GM18868 (cell line): ENCODE data around the gene ARRB1.

Experiments
- ATAC-seq: cut with Tn5 transposase; IDR thresholded peaks from one replicate; pipeline ENCODE4 v1.9.1; 2021; ENCODE audit warnings: mild to moderate bottlenecking, moderate library complexity; ENCODE audit not compliant: unreplicated experiment

ARRB1 gene

GRCh38 chr11:75303544-75304224 is 47.8 kb downstream of the ARRB1 start:
- no peak for ATAC-seq

DNA sequence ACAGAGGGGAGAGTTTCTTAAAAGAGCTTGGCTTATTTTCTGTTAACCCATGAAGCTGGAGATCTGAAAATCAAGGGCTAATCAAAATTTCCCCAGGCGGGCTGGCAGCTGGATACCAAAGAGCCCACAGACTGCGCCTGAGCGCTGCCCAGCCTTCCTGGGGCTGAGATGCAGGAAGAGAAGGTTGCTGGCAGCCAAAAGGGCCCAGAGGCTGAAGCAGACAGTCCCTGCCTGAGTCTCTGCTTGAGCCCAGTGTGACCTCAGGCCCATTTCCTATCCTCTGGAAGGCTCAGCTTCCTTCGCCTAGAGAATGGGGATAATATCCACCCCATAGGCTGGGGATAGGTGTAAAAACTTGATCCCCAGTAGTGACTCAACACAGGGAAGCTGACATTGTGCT is 49.1 kb downstream of the ARRB1 start:
- no peak for ATAC-seq

DNA sequence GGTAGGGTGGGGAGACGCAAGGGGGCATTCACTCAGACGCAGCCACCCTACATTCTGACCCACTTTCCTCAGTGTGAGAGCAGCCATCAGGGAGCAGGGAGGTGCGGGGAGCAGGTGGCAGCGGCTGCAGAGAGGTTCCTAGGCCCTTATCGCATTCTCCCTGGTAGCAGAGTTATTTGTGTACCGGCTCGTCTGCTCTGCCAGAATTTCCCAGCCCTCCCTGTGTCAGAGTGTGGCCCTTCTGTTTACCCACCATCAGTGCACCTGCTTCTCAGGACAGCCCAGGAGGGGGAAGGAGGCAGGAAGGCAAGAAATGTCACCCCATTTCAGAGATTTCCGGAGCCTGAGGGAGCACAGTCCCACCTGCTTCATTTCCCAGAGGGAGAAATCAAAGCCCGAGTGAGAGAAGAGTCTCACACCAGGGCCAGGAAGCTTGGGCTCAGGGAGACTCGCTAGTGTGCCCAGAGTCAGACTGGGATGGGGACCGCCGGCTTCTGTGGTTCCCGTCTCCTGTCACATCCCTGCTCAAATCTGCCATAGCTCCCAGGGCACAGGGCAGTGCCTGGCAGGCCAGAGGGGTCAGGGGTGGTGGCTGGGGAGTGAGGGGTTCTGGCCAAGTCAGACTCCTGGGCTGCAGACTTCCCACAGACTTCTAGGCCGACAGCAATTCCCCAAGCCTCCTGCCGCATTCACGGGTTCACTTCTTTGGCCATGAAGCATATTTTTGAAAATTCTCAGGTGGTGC is 49.7 kb downstream of the ARRB1 start:
- no peak for ATAC-seq

DNA sequence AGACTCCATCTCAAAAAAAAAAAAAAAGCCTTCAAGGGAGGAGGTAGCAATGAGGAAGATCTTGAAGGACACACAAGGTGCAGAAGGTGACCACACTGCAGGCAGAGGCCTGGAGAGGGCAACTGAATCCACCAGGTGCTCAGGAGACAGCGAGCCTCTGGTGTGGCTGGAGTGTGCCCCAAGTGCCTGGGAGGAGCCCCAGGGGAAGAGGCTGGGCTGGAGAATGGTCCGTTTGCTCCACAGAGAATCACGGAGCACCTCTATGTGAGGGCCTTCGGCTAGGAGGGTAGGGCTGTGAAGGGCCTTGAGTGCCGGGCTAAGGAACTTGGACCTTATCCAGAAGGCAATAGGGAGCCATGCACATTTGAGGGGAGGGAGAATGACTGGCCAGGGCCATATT is 50.3 kb downstream of the ARRB1 start:
- ATAC-seq: no peak

DNA sequence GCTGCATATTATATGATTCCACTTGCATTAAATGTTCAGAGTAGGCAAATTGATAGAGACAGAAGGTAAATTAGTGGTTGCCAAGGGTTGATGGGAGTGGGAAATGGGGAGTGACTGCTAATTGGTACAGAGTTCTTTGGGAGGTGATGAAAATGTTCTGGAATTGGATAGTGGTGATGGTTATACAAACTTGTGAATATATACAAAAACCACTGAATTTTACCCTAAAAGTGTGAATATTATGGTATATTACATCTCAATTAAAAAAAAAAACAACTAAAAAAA is 52.5 kb downstream of the ARRB1 start:
- no peak for ATAC-seq

GRCh38 chr11:75298191-75298975 is 53.1 kb downstream of the ARRB1 start:
- ATAC-seq: no peak

GRCh38 chr11:75293903-75294302 is 57.6 kb downstream of the ARRB1 start:
- no peak for ATAC-seq

DNA sequence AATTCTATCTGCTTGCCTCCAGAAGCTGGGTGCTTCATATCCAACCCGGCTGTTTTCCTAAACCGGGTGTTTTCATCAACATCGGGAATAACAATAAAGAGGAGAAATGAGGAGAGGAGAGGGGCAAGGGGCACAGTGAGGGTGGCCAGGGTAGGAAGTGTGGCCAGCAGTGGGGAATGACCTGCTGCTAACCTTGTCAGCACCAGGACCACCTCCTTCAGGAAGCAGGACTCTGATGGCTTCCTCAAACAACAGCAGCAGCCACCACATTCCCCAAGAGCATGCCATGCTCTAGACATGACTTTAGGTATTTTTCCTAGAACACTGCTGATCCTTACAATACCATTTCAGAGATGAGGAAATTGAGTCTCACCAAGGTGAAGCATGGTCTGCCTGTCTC is 58.5 kb downstream of the ARRB1 start:
- ATAC-seq: no peak

DNA sequence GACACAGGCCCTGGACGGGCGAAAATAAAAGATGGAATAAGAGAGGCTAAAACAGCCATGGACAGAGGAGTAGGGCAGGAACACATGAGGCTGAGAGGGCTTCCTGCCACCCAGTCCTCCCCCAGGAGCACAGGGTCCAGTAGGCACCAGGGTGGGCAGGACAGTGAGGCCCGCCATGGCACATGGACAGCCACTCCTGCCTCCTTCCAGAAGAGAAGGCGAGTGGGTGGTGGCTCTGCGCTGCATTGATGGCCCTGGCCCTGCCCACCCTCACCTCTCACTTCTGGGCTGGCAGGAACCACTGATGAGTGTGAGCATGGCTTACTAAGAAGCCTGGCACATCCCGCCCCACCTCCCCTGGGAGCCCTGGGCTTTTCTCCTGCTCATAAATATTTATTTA is 59.7 kb downstream of the ARRB1 start:
- ATAC-seq: no peak

DNA sequence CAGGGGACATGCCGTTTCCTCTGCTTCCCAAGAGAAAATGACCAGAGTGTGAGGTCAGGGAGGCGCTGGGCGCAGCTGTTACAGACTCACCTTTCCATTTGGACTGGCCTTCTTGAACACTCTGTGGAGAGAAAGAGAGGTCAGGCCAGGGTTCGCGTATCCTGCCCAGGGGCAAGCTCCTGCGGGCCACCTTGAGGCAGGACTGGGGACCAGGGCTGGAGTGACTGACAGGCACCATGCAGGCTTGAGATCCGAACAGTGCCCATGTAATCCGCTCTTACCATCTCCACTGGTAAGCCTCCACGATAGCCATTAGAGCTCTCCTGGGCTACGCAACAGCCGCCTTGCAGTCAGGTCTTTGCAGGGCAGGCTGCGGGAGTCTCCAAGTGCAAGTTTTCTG is 61.5 kb downstream of the ARRB1 start:
- ATAC-seq: no peak

GRCh38 chr11:75289511-75289760 is 62.0 kb downstream of the ARRB1 start:
- no peak for ATAC-seq

DNA sequence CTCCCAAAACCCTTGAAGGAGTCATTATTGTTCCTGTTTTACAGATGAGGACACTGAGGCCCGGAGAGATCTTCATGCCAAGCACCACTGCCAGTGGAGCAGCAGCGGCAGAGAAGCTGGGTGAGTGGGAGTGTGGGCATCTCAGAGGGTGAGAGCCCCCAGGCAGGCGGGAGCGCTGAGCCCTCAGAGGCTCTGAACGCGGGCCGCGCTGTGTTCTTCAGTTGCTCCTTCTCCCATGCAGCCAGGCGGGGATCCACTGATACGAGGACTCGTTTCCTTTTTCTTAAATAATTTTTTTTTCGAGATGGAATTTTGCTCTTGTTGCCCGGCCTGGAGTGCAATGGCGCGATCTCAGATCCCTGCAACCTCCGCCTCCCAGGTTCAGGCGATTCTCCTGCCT is 63.9 kb downstream of the ARRB1 start:
- no peak for ATAC-seq

DNA sequence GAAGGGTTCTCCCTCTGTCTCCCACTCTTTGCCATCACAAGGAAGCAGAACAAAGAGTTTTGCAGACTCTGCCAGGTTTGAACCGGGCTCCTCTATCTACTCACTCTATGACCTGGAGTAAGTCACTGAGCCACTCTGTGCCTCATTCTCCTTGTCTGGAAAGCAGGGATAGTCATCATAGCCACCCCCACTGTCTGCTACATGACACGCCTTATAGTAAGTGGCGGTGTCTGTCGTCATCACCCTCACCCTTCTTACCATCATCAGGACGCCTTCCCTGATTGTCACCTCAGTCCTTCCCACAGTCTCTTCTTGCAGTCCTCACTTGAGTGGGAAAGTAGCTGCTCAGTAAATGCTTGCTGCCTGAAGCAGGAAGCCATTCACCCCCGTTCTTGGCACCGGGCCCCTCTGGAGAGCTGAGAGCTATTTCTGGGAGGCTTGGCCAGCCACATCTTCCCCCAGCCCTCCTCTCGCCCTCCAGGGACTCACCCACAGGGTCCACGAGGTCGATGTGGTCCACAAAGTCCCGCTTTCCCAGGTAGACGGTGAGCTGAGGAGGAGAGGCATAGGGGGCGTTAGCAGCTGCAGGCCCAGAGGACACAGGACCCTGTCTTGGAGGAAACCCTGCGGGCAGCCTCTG is 64.5 kb downstream of the ARRB1 start:
- no peak for ATAC-seq

- no peak for ATAC-seq
Measured at GRCh38 chr11:75285776-75286360, 65.6 kb downstream of the ARRB1 start.

DNA sequence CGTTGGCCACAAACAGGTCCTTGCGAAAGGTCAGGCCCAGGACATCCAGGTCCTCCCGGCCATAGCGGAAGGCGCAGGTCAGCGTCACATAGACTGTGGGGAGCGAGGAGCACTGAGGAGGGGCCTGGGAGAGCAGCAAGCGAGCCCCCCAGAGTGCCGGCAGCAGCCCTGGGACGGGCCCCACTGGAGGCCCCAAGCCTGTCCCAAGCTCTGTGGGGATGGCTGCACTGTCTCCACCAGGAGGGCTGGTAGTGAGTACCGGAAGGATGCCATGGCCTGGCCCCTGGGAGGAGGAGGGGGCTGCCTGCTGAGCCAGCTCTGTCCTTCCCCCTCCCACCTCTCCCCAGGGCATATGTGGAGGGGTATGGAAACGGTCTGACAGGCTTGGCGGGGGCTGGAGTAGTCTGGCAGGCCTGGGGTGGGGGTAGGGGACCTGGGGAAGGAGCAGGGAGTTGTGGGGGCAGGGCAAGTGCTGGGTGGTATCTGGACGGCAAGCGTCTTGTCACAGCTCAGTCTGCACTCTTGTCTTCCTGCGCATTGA is 68.0 kb downstream of the ARRB1 start:
- ATAC-seq: no peak

DNA sequence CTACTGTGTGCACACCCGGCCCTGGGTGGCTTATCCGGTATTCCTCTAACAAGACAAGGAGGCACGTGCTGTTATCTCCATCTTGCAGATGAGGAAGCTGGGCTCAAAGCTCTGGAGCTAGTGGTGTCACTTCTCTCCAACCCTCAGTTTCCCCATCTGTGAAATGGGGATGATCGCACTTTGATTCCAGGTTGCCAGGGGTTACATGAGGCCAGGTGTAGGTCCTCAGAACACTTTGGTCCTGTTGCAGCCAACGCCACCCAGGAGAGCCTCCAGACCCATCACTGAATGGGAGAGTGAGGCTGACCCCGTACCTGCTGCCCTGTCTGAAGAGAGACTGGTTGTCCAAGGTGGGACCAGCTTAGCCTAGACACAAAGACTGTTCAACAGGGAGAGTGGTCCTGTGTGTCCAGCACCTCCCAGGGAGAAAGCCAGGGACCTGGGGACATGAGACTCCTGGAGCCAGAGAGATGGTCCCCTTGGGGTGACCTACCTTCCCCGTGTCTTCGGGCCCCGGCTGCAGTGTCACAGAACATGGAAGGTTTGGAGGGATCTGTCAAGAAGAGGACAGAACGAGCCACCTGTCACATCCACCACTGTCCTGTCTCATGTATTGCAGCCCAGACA is 69.9 kb downstream of the ARRB1 start:
- ATAC-seq: no peak

GRCh38 chr11:75280770-75281468 is 70.5 kb downstream of the ARRB1 start:
- no peak for ATAC-seq

DNA sequence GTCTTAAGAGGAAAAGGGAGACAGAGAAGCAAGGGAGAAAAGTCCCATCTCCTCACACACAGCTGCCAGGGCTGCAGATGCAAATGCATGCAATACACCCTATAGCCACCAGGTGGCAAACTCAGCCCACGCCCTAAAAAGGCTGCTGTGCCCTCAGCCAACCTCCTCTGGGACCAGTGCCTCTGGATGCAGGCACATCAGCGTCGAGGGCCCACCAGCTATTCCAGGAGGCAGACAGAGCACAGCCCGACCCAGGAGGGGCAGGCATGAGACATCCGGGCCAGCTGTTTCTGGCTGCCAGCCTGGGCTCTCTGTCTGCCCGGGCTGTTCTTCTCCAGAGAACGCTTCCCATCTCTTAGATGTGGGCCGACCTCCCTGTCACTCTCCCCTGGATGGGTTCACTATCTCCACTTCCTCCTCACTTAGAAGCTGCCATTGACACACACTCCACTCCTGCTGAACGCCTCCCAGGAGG is 71.2 kb downstream of the ARRB1 start:
- ATAC-seq: no peak

DNA sequence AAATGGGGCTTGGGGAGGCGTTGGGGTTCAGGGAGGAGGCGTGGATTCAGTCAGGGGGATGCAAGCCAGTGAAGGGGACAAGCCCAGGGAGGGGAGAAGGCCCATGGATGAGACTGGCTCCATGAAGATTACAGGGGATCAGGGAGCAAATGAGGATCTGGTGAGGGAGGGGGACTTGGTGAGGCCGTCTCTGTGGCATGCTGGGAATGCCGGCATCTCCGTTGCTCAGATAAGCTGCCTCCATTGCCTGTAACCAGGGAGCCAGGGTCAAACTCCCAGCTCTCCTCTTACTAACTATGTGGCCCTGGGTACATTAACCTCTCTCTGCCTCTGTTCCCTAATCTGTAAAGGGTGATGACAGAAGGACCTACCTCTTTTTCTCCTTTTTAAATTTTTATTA is 72.2 kb downstream of the ARRB1 start:
- ATAC-seq: no peak
